ENCODE results near the gene CERS6. TPM values are rescaled to one million over a fixed set of nuclear protein-coding genes. Genes with fewer than 3 reads are reported as not detected.

The CERS6 gene
- total and polyA plus RNA-seq, 2 of the 8 experiments (the other 6 are each of a cell fraction or from before 2014, with no cell fraction given) = 6.8 to 28.2 TPM

DNA sequence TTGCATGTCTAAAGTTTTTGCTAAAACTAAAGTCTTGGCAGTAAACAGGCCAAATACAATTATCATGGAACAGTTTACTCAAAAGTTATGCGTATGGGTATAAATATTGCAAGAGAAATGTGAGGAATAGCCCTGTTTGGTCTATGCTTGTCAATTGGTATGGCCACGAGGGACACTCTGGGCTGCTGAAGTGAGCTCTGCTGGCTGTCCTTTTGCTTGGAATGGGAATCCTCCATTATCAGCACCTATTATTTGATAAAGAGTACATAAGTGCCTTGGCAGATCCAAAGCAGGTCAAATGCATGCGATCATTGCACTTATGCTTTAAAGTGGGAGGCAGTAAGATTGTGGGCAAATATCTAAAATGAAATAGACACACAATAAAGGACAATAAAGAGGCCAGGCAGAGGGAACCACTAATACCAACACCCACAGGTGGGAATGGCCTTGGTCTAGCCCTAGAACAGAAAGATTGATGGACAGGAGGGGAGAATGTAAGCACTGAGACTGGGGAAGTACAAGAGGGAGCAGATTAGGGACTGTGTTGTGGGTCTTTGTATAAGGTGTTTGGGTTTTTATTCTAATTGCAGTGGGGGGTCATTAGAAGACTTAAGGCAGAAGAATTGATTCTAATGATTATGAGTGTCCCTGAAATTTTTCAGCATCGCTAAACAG, 286.3 kb downstream of the CERS6 start:
- Histone ChIP-seq H3K23me2 (ENCODE audit: low read depth, low read length) (no peaks in the 10 kb centered on the region), H2BK15ac (ENCODE audit: low read length) (no peak overlapping the region), H3K18ac (ENCODE audit: extremely low read depth, low read length) (no peak overlapping the region), H4K91ac (replicated peaks; ENCODE audit: insufficient read length, low read length) (no peak overlapping the region), H4K5ac (ENCODE audit: insufficient read length, low read depth, low read length) (no peak overlapping the region), H2AK5ac (ENCODE audit: low read depth, low read length) (no peak overlapping the region), H3K23ac (ENCODE audit: insufficient read length) (no peak overlapping the region), H3K36me3 (ENCODE audit: control insufficient read depth in 2 of 4, insufficient read depth in 4 of 4, low read length in 3 of 4) (no peaks in the 10 kb centered on the region), H2AFZ (ENCODE audit: low read length) (no peak overlapping the region), H3K4me2 (ENCODE audit: insufficient read depth in 1 of 2, low read depth in 2 of 2, low read length in 2 of 2) (no peak overlapping the region), H2BK120ac (replicated peaks; ENCODE audit: low read depth, low read length) (no peak overlapping the region), H3K27me3 (replicated peaks in 1 of 4; ENCODE audit: control insufficient read depth in 3 of 4, extremely low read depth in 1 of 4, insufficient read depth in 3 of 4, low read length in 3 of 4) (no peaks in the 10 kb centered on the region), H4K8ac (ENCODE audit: extremely low read depth, insufficient read depth, low read length) (no peak overlapping the region), H4K20me1 (replicated peaks in 1 of 2; ENCODE audit: control insufficient read depth in 1 of 2, insufficient read depth in 2 of 2, low read length in 2 of 2) (no peaks in the 10 kb centered on the region), H3K4ac (replicated peaks; ENCODE audit: insufficient read length, low read depth, low read length) (no peak overlapping the region), H3K14ac (ENCODE audit: insufficient read length) (no peak overlapping the region), H3K79me1 (ENCODE audit: low read depth, low read length) (peaks cover 2% of the 10 kb centered on the region; the same call in 1 of the 2 replicates), H2BK12ac (ENCODE audit: low read depth, low read length) (no peak overlapping the region), H3K4me3 (ENCODE audit: extremely low read depth in 1 of 4, insufficient read depth in 2 of 4, low read depth in 3 of 4, low read length in 4 of 4) (no peak overlapping the region), H3K4me1 (replicated peaks in 1 of 4; ENCODE audit: control insufficient read depth in 3 of 4, insufficient read depth in 4 of 4, low read length in 3 of 4) (no peaks in the 10 kb centered on the region), H3K9ac (replicated peaks in 1 of 4; ENCODE audit: extremely low read depth in 1 of 4, low read depth in 3 of 4, low read length in 3 of 4) (no peak overlapping the region), H2BK5ac (ENCODE audit: low read depth, low read length) (no peak overlapping the region), H3K79me2 (ENCODE audit: control insufficient read depth in 1 of 2, insufficient read depth in 2 of 2, low read length in 2 of 2) (no peaks in the 10 kb centered on the region), H3K9me3 (ENCODE audit: insufficient read depth in 2 of 2, low read depth in 1 of 2, low read length in 1 of 2) (no peaks in the 10 kb centered on the region), H2BK20ac (ENCODE audit: low read length) (no peak overlapping the region), H3K56ac (replicated peaks; ENCODE audit: insufficient read length, low read depth, low read length) (no peak overlapping the region), H3K27ac (ENCODE audit: low read depth, low read length) (no peak overlapping the region)
- CTCF ChIA-PET (ENCODE audit: partially characterized antibody) = interaction anchor here (0.9 to 3.2 kb wide), 5 partner anchors 17 to 396 kb away, joined by 3 to 10 read pairs (median 3); no protein-coding TSS in a partner anchor
- no peak for TF ChIP-seq BACH1 (IDR thresholded peaks at IDR 0.05; ENCODE audit: low read length)
- no peak for TF ChIP-seq BRCA1 (IDR thresholded peaks at IDR 0.05; ENCODE audit: low read depth, low read length)
- WGBS, 2 experiments (ENCODE audit: extremely low coverage in 1 of 2, insufficient coverage in 1 of 2, insufficient read length in 1 of 2, insufficient replicate concordance in 2 of 2, low coverage in 1 of 2, low lambda C conversion rate in 2 of 2, missing lambda C conversion rate in 1 of 2) = 91% methylated on average over 4 of the region's 4 CpGs; no CpG with 5 or more reads in 1 of the 2 experiments
- DNase-seq (ENCODE audit: low read depth in 1 of 2, low spot score in 2 of 2) = no peak
- POLR2A ChIA-PET (ENCODE audit: partially characterized antibody) = no interaction called here
- FAIRE-seq = no peak
